HS-27A (cell line): ENCODE data around the gene OSER1.

Experiments used
- DNase-seq: peaks from one replicate; pipeline ENCODE4 v3.0.0-alpha.2; 2012; ENCODE audit warnings: low read depth, missing footprints

Gene OSER1

DNA sequence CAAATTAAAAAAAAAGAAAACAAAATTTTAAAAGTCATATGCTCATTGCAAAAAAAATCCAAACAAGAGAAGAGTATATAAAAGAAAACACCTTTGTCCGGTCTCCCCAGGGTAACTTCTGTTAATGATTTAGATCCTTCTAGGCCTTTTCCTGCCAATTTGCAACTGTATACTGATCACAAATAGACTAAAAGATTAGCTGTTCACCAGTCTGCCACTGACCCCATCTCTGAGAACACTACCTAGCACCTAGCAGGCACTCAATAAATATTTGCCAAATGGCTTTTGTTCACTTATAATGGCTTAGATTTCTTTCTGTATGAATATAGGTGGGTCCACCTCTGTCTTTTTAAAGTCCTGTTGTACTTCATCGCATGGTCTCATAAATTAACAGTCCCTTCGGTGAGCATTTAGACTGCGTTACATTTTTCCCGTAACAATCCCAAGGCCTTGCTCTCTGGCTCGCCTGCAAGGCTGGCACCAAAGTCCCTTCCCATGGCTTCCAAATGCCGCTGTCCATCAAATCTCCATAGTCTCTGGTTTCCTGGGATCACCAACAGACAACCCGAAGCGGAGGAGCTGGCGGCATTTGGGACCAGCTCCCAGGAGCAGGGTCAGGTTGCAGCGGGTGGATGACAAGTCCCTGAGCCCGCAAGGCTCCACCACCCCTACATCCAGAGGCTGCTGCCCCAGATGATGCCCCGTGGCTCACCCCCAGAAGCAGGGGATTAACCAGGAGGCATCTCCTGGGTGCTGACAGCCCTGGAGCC, 35.4 kb downstream of the OSER1 start:
- DNase-seq, result no peak

DNA sequence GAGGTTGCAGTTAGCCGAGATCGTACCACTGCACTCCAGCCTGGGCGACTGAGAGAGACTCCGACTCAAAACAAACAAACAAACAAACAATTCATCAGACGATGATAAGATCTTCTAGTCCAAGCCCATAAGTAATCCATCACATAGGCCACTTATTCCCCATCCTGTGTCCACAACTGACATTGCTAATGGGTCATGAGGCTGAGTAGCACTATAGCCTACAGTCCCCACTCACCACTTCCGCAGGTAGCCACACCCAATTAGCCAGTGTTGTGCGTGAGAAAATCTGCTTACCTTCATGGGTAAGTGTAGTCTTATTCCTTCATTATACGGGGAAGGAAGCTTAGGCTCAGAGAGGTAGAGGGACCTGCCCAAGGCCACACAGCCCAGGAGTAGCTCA, 36.7 kb downstream of the OSER1 start:
- DNase-seq, result no peak

DNA sequence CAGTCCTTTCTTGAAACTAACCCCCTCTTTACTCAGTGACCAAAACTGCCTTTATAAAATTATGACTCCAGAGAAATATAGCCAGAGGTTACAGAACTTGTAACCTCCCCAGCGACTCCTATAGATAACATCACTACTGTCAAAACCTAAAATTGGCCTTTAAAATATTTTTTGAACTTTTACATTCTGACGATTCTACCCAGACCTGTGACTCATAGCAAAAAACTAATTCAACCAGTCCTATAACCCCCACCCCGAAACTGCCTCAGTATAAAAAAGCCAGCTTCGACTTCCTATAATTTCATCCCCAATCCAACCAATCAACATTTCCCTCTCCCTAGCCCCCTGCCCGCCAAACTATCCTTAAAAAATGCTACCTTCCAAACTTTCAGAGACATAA, 37.5 kb downstream of the OSER1 start:
- DNase-seq, result no peak

DNA sequence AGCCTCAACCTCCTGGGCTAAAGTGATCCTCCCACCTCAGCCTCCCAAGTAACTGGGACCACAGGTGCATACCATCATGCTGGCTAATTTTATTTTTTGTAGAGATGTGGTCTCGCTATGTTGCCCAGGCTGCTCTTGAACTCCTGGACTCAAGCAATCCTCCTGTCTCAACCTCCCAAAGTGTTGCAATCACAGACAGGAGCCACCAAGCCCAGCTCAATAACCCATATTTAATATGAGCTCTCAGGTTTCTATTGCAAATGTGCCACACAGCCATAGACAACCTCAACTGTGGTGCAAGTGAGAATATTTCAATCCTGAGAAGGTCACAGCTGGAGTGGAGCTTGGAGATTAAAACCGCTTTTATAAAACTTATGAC, 38.0 kb downstream of the OSER1 start:
- no peak for DNase-seq

DNA sequence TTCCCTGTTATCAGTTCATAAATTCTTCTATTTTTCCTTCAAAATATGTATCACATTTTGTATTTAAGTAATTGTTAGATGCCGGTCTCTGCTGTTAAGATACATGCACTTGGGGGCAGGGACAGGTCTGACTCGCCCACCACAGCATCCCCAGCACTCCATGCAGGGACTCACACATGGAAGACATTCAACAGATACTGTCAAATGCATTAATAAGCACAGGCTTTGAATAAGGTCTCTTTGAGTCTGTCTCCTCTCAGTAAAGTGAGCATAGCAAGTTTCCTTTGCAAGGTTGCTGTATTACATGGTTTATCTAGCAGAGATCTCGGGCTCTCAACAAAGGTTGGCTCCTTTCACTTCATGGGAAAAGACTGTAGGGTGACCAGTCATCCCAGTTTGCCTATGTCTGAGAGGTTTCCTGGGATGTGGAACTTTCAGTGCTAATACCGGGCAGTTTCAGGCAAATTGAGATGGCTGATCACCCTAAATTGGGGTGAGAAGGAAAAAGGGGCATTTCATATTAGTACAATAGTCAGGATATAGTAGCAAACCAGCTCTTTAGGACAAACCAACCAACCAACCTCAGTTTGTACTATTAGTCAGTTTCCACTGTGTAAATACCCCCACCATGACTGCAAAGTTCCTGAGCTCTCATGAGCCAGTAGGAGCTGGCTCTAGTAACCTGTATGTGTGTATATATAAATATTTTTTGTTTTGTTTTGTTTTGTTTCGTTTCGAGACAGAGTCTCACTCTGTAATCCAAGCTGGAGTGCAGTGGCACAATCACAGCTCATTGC, 38.6 kb downstream of the OSER1 start:
- DNase-seq, result no peak

DNA sequence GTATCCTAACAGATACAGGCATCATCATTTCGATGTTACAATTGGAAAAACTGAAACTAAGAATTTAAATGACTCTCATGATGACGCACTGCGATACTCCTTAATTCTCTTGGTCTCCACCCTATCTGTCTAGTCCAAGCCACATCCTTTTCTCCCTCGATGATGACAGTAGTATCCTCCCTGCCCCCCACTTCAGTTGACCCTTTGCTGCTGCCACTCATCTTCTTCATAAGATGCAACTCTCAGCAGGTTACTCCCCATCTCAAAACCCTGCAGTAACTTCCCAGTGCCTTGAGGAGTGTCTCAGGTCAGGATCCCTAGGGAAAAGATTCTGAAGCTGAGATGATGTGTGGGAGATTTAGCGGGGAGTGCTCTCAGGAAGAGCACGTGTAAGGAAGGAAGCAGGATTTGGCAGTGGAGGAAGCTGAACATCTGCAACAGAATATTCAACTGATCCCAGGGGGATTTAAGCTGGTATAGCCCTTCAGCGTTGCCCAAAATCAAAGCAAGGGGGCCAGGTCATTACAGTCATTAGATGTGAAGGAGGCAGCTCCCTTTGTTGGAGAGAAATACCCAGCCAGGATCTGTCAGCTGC, 39.7 kb downstream of the OSER1 start:
- no peak for DNase-seq

DNA sequence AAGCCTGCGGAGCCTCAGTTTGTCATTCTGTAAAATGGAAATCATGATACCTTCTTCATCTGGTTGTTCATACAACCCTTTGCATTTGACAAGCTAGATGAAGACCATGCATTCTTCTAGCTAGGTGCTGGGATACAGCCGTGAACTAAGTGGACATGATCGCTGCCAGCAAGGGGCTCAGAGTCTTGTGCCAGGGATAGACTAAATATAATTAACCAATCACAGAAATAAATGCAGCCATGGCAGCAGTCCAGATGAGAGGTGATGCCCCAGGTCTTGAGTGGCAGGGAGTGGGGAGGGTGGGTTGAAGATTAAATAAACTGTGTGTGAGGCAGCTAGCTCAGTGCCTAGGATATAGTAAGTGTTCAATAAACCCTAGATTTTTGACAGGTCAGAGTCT, 42.8 kb downstream of the OSER1 start:
- DNase-seq, result no peak

DNA sequence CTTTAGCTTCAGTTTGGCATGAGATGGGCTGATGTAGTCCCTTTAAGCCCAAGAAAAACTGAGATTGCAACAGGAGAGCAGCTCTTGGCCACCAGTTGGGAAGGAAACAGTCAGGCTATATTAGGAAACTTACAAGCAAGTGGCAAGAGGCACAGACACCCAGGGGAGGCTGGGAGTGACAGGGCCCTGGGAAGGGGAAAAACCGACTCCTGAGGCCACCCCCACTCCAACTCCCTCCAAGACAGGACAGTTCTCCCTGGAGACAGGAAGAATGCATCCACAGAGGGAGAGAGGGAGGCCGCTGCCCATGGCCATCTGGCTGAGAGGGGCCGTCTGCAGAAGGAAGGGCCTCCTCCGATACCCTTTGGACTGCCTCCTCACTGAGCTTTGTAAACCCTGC, 44.1 kb downstream of the OSER1 start:
- no peak for DNase-seq

DNA sequence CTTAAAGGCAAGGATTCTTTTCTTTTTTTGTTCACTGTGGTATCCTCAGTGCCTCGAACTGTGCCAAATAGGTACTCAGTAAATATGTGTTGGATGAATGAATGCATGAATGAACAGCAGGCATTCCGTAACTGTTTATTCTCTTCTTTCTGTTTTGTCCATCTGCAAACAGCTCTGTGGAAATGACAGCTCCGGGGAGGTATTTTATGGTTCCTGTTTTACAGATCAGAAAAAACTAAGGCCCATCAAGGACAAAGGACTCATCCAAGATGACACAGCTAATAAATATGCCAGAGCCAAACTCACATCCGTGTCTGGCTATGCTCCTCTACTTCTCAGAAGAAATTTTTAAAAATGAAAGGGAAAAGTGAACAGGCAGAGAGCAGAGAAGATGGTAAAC, 44.6 kb downstream of the OSER1 start:
- no peak for DNase-seq

DNA sequence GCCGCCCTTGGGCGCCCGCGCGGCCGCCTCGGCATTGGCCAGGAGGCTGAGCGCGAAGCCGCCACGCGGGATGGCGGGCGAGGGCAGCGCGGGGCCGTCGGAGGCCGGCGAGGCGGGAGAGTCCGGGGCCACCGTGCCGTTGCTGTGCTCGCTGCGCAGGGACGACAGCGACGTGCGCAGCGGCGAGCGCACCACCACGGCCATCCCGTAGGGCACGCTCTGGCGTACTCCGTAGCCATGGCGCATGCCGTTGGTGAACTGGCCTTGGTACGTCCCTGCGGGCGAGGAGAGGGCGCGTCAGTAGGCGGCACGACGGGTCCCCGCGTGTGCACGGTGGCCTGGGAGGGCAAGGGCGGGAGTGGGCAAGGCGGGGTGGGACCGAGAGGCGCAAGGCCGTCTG, 50.4 kb downstream of the OSER1 start:
- DNase-seq, result no peak

DNA sequence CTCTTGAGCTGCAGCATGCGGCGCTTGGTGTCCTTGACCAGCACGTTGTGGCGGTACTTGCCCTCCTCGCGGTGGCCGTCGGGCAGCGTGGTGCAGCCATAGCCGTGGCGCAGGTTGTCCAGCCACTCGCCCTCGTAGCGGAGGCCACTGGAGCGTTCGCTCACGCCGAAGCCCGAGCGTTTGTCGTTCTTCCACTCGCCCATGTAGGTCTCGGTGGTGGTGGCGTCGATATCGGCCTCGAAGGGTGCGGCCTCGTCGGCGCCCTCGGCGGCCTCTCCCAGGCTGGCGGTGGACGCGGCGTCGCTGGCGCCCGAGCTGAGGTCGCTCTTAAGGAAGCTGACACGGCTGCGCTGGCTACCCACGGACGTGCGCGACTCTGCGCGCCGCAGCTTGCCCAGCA, 50.9 kb downstream of the OSER1 start:
- DNase-seq, result no peak

DNA sequence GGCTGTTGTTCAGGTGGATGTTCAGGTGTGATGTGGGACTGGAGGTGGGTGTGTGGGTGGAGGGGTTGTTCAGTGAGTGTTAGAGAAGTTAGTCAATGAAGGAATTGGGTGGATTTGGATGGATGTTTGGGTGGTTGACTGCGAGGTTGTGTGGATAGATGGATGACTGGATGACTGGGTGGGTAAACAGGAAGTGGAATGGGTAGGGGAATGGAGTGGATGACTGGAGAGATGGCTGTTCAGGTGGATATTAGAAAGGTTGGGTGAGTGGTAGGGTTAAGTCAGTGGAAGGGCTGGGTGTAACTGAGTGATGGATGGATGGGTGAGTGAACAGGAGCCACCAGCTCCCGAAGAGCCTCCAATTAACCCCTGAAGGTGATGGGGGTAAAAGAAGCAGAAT, 51.4 kb downstream of the OSER1 start:
- DNase-seq, result no peak

DNA sequence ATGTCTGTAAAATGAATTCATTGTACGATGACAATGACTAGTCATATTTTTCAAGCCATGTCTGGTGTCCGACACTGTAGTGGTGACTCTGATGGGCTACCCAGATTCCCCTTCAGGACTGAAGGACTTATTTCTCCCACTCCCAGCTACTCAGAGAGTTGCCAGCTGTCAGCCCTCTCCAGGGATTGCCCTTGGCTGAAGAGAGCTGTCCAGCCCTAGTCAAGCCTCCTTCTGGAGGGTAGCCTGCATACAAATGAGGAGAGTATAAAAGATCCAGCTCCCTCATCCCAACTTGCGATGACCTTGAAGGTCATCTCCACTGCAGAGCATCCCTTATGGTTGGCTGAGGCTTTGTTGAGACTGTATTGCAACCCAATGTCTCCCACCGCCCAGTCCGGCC, 53.5 kb downstream of the OSER1 start:
- no peak for DNase-seq

DNA sequence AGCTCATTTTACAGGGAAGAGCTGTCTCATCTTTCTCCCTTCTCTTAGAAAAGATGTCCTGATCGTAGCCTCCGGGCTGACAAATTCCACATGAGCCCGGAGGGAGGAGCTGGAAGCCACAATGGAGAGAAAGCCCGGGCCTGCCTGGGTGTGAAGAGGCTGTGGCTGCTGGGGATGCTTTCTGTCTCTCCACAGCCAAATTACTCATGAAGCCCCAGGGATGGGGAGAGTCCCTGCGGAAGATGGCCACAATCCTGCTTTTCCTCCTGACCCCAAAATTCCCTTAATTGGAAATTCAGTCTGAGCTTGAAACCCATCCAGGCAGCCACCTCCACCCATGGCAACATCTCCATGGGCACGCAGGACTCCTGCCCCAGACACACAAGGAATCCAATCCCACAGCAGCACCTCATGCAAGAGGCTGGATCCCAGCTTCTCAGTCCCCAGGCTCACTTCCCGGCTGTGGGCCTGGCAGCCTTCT, 56.0 kb downstream of the OSER1 start:
- DNase-seq, result no peak

DNA sequence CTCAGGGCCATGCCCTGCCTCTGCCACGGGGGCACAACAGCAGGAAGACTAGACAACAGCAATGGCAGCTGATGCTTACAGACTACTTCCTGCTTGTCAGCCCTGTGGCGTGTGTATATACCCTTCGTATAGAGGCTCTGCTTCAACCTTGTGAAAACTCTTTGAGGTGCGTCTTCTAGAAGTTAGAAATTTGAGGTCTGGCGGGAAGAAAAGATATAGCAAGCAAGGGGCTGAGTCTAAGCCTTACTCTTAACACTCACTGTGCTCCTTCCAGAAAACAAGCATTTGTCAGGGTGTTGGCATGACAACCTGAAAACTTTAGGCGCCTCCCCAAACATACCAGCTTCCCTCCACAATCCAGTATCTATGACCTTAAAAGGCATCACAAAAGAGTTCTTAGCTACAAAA, 56.9 kb downstream of the OSER1 start:
- no peak for DNase-seq

DNA sequence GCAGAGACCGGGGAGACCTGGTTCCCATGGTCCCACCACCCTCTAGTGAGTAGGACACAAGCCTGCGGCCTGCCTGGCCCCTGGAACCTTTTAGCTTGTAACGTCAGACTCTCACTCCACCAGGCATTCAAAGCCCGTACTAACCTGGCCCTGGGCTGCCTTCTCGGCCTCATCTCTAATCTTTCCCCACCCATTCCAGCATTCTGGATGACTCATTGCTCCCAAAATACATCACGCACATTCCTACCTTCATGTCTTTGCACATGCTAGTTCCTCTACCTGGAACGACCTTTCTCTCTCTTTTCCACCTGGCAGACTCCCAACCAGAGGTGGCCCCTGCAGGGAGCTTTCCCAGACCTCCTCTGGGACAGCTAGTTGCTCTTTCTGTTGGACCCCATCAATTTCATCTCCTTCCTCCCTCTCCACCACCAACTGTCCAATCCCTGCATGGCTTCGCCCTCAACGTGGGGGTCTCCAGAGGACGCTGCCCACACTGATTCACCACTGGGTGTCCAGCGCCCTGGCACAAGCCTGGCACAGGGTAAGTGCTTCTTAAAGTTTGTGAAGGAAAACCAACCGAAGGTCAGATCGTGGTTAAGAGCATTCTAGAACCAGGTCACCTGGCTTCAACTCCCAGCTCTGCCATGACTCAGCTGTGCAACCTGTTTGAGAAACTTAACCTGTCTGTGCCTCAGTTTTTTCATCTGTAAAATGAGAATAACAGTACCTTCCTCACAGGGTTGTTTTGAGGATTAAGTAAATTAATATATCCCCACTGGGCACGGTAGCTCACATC, 58.8 kb downstream of the OSER1 start:
- DNase-seq, result no peak

DNA sequence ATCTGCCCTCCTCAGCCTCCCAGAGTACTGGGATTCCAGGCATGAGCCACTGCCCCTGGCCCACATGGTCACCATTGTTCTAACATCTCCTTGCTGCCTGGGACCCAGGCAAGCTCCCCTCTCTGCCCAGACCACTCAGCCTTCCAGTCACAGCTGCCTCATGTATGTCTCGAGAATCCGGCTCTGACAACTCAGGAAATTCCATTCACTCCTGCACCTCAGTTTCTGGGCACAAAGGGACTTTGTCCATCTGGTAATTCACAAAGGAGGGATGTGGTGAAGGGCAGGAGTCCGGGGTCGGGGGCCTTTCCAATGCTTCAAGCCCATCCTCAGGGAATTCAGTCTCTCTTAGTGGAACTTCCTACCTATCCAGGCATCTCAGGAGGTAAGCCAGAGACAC, 64.3 kb downstream of the OSER1 start:
- DNase-seq, result no peak
